PC-3 (cell line): ENCODE measurements around the gene TEX13C.

Experiments used
- EZH2 ChIP-seq: fragments of 300-600 bp; sonication (generic); IDR thresholded peaks from one replicate; pipeline ENCODE4 v1.6.1; 2017; ENCODE audit warnings: antibody characterized with exemption, mild to moderate bottlenecking, low read length; ENCODE audit not compliant: unreplicated experiment
- EZH2phosphoT487 ChIP-seq: fragments of 300-600 bp; sonication (generic); IDR thresholded peaks from 2 replicates; pipeline ENCODE4 v1.6.1; 2018; ENCODE audit warnings: mild to moderate bottlenecking, antibody characterized with exemption, low read length, borderline replicate concordance
- TF ChIP-seq, protein P1 (sequence below): fragments of 300-600 bp; sonication (generic); conservative IDR thresholded peaks from 2 replicates; pipeline ENCODE4 v1.5.1; 2017; ENCODE audit warnings: antibody characterized with exemption, low read depth, mild to moderate bottlenecking, low read length

DNA sequence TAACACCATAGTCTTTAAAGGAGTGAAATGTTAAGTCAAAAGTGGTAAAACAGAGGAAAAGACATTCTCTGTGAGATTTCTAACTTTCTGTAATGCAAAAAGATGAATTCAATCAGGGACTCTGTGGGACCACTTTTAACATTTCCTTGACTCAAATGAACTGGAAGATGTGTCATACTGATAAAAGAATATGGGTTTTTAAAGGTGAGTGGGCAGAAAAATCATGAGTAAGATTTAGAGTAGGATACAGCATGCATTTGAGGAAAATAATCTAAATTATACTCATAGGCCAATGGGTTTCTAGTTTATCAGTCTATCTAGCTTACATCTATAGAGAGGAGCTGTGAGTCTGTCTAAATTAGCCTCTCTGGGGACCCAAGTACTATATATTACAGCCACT, 11.0 kb upstream of the TEX13C start:
- TF ChIP-seq, protein P1, sequence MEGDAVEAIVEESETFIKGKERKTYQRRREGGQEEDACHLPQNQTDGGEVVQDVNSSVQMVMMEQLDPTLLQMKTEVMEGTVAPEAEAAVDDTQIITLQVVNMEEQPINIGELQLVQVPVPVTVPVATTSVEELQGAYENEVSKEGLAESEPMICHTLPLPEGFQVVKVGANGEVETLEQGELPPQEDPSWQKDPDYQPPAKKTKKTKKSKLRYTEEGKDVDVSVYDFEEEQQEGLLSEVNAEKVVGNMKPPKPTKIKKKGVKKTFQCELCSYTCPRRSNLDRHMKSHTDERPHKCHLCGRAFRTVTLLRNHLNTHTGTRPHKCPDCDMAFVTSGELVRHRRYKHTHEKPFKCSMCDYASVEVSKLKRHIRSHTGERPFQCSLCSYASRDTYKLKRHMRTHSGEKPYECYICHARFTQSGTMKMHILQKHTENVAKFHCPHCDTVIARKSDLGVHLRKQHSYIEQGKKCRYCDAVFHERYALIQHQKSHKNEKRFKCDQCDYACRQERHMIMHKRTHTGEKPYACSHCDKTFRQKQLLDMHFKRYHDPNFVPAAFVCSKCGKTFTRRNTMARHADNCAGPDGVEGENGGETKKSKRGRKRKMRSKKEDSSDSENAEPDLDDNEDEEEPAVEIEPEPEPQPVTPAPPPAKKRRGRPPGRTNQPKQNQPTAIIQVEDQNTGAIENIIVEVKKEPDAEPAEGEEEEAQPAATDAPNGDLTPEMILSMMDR: no peak
- TF ChIP-seq EZH2 (no peak), EZH2phosphoT487 (no peak)
